Stimulated activated CD4-positive, alpha-beta T cell treated with anti-CD3 and anti-CD28 coated beads, Interleukin-12 subunit alpha, Interleukin-12 subunit beta, amount 100 ng/mL, for 48 hours (primary cell): ENCODE measurements around the gene DNAAF5.
"Not testable (repeated sequence)": the region's sequence is repeated elsewhere in the genome, so short reads cannot be mapped to it uniquely, and the experiment has no call there.

Experiments used
- DNase-seq, 3 donors: peaks; one replicate each; pipeline ENCODE4 v3.0.0-alpha.2; 2020; ENCODE audit warnings: low read depth in 2 of 3, low spot score in 1 of 3

The DNAAF5 gene

DNA sequence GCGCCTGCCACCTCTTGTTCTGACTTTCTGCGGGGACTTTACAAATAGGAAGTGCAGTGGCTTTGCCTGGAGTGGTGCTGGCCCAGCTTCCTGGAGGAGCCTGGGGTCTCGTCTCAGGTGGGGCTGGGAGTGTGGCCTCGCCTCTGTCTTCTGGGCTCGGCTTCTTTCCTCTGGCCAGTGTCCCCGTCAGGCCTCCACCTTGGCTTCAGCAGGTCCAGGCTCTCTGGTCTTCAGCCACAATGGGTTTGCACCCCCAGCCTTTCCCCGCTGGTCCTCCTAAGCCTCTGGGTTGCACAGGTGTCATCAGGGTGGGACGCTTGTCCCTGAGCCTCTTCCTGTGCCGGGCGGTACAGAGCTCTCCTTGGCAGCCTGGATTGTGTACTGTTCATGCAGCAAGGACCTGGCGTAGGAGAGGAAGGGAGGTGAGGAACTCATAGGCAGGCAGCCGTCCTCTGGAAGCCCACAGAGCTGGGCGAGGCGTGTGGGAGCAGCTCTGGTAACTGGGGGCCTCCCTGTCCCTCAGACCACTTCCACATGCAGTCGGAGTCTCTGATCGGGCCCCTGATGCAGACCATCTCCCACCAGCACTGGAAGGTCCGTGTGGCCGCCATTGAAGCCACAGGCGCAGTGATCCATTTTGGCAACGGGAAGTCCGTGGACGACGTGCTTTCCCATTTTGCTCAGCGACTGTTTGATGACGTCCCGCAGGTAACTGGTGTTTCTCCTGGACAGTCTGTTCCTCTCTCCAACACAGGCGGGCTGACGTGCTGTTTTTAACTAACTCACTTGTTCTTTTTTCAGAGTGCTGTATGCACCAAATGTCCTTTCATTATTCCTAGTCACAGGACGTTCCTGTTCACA is 2.9 kb downstream of the DNAAF5 start:
- no peak for DNase-seq

DNA sequence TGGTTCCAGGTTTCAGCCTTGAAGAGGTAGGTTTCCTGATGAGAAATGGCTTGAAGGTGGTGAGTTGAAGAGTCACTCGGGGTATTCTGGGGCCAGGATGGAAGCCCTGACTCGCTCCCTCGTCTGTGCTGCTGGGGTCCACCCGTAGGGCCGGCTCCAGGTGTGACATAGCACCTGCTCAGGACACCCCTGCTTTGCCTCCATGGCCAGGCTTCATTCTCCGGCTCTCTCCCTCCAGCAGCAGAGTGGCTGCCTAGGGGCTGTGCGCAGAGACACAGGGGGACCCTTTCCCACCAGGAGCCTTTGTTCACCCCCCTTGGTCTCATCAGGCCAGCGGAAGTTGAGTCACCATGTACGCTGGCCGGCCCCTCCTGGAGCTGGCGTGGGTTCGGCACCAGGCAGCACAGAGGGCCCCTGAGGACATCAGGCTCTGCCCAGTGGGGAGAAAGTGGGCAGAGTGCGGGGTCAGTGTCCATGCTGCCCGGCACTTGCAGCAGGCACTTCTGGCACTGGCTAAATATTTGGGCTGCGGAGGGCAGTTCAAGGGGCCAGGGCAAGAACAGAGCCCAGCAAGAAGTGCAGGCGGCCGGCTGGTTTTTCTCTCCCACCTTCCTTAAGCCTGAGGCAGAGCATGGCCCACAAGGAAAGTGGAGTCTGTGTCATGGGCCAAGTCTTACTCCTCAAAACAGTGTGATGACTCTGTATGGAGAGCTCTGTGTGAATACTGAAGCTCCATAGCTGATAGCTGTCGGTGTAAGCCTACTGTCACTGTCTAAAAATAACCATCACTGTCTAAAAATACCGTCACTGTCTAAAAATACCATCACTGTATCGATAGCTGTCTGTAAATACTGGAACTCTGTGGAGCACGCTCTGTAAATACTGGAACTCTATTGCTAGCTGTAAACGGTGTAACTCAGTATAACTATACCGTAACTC is 4.3 kb downstream of the DNAAF5 start:
- DNase-seq, result no peak

DNA sequence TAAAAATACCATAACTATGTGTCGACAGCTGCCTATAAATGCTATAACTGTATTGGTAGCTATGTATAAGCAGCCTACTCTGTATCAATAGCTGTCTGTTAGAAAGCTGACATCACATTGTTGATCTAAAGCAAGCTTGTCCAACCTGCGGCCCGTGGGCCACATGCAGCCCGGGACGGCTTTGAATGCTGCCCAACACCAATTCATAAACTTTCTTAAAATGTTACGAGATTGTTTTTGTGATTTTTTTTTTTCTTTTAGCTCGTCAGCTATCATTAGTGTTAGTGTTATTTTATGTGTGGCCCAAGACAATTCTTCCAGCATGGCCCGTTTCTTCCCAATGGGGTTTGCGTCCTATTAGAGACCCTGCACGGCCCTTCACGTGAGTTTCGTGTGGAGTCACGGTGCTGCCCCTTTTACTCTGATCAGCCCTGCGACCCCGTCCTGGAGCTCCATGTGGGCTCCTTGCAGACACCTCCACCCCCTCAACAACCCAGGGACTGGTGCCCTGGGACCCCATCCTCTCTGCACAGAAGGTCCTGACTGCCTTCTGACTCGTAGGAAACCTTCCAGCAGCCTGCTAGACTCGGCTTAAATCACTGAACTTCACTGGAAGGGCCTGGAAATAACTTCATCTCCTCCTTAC is 5.1 kb downstream of the DNAAF5 start:
- no peak for DNase-seq

DNA sequence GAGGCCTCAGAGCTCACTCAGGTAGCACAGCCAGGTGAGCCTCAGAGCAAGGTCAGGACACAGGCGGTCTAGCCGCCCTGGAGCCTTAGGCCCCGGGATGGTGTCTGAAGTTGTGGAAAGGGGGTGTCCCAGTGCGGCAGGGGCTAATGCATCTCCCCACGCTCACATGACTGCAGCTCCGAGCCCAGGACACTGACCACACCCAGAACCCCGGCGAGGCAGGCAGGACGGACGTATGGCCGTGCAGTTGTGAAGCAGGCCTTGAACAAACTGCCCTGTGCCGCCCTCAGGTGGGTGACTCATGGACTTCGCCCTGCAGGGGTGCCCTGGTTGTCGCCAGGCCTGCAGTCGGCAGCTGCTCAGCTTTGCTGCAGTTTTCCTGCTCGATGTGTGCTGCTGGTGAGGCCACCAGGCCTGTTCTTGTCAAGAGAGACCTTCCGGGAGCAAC is 5.6 kb downstream of the DNAAF5 start:
- no peak for DNase-seq

DNA sequence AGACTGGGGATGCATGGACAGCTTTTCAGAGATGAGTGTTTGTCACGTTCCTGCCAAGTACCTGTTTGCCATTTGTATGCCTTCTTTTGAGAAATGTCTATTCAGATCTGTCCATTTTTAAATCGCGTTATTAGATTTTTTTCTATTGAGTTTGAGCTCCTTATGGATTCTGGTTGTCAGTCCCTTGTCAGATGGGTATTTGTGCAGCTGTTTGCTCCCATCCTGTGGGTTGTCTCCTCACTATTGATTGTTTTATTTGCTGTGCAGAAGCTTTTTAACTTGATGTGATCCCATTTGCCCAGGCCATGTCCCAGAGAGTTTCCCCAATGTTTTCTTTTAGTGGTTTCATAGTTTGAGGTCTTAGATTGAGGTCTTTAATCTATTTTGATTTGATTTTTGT is 6.1 kb downstream of the DNAAF5 start:
- no peak for DNase-seq

DNA sequence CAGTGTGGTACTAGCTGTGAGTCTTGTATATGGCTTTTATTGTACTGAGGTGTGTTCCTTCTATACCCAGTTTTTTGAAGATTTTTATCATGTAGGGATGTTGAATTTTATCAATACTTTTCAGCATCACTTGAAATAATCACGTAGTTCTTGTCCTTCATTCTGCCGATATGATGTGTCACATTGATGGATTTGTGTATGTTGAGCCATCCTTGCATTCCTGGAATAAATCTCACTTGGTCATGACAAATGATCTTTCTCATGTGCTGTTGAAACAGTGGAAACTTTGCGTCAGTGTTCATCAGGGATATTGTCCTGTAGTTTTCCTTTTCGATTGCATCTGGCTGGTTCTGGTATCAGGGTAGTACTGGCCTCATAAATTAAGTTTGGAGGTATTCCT is 7.7 kb downstream of the DNAAF5 start:
- DNase-seq, result no peak

DNA sequence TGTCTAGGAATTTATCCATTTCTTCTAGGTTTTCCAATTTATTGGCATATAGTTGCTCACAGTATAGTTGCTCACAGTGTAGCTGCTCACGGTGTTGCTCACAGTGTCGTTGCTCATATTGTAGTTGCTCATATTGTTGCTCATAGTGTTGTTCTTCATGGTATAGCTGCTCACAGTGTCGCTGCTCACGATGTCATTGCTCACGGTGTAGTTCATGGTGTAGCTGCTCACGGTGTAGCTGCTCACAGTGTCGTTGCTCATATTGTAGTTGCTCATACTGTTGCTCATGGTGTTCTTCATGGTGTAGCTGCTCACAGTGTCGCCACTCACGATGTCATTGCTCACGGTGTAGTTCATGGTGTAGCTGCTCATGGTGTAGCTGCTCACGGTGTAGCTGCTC is 8.3 kb downstream of the DNAAF5 start:
- no peak for DNase-seq

DNA sequence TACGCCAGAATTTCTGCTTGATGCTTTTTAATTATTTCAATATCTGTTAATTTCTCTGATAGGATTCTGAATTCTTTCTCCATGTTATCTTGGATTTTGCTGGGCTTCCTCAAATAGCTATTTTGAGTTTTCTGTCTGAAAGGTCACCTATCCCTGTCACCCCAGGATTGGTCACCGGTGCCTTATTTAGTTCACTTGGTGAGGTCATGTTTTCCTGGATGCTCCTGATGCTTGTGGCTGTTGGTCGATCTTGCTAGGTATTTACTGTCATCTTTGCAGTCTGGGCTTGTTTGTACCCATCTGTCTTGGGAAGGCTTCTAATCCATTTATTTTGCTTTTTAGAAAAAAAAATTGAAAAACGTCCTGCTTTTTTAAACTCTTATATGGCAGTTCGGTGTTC is 11.7 kb downstream of the DNAAF5 start:
- no peak for DNase-seq

DNA sequence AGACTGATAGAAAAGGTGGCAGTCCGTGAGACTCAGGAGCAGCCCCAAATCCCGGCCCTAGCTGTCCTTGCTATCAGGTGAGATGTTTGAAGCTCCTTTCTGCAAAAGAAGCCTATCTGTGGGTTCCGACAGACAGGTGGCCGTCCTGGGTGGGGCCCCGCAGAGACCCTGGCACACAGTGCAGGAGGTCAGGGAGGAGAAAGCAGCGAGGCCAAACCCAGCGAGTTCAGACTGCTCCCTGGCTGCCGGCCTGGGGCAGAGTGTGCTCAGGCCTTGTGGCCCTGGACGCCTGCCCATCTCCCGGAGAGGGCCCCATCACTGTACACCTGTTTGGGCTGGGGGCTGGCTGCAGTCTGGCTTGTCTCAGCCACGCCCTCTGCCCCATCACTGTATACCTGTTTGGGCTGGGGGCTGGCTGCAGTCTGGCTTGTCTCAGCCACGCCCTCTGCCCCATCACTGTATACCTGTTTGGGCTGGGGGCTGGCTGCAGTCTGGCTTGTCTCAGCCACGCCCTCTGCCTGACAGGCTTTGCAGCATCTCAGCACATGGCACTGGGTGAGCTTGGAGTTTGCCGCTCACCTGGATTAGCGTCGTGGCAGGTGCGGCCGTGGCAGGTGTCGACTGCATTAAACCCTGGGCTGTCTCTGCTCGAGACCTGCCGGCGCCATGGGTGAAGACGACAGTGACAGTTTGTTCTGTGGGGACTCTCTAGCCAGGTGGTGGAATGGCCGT is 12.4 kb downstream of the DNAAF5 start:
- no peak for DNase-seq

DNA sequence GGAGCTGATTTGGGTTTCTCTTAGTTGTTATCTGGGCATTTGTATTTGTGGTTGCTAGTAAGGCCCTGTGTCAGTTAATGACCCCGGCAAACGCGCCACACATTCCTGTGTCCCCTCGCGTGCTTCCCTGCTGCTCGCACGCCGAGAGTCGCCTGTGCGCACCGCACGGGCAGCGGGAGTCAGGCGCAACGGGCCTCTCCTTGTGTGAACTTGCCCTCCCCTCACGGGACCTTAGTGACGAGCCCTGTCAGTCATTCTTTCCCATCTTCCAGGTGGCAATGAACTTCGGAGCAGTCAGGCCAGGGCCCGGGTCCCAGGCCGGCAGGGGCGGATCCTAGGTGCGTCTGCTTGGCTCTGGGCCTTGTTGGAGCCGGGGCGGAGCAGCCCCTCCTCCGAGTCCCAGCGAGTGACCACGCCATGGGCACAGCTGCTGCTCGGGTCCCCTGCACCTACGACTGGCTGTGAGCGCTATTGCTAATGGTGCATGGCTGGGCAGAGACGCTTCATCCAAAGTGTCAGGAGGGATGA is 13.0 kb downstream of the DNAAF5 start:
- no peak for DNase-seq

DNA sequence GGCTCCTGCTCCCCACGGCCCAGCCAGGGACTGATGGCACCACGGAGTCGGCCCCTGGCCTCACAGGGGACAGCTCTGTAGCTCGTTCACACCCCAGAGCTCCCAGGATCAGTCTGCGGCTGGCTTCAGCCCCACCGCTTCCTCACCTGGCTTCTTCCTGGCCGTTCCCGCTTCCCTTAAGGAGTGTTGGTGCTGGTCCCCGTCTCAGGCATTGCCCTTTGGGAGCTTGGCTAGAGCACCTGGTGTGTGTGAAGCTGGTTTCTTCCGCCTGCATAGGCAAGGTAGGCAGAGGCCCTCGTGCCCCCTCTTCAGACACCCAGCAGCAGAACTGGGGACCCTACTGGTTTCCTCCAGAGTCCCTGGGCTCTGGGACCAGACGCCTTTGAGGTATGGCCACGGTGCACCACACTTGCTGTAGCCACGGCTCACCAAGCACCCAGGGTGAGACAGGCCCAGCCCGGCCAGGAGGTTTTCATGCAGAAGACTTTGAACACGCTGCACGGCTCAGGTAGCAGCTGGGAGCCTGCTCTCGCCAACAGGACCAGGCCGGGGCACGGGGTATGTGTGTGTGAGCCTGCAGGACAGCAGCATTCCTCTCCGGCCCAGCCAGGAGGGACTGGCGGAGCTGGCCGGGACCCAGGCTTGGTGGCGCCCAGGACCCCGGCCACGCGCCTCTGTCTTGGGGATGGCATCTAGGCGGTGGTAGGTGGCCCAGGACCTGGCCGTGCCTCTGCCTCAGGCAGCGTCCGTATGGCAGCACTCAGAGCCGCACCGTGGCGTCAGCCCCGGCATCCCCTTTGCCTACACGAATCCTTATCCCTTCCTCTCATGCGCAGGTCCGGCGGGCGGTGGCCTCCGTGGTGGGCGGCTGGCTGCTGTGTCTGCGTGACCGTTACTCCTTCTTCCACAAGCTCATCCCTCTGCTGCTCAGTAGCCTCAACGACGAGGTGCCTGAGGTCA is 13.8 kb downstream of the DNAAF5 start:
- DNase-seq, result no peak

DNA sequence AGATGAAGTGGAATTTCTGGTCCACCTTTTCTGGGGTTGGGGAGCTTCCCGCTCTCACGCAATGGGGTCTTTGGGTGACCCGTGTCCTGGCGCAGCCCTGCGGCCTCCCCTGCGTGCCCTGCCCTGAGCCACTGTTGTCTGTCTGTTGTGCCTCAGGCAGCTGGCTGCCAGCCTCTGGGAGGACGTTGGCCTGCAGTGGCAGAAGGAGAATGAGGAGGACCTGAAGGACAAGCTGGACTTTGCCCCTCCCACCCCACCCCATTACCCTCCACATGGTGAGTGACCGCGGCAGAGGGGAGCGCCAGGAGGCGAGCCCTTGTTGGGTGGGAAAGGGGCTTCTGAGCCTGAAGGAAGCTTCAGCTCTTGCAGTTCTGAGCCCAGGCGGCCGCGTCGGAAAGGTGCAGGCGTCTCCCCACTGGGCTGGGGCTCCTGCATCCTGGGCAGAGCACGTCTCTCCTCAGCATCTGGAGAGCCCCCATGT is 14.7 kb downstream of the DNAAF5 start:
- DNase-seq, result no peak

DNA sequence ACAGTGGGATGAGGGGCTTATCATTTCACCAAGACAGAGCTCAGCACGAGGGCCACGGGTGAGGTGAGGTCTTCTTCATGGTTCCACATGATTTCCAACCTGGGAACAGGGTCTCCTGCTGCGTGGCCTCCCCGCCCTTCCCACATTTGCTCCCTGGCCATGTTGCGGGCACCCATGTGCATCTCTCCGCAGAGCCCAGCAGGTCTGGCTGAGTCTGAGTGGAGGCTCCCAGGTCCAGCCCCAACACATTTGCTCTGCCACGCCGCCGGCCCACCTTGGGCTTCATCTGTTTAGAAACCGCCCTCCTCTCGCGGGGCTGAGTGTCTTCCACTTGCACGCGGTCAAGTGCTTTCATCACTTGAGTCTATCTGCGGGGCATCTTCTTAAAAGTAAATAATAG is 15.4 kb downstream of the DNAAF5 start:
- no peak for DNase-seq

DNA sequence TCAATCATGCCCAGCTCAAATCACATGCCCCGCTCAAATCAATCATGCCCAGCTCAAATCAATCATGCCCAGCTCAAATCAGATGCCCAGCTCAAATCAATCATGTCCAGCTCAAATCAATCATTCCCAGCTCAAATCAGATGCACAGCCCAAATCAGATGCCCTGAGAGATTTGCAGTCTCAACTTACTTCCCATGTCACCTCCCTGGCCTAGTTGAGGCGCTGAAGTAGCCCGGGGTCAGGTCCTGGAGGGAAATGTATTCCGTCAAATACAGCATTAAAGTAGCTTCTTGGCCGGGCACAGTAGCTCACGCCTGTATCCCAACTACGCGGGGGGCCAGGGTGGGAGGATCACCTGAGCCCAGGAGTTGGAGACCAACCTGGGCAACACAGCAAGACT is 16.3 kb downstream of the DNAAF5 start:
- no peak for DNase-seq

DNA sequence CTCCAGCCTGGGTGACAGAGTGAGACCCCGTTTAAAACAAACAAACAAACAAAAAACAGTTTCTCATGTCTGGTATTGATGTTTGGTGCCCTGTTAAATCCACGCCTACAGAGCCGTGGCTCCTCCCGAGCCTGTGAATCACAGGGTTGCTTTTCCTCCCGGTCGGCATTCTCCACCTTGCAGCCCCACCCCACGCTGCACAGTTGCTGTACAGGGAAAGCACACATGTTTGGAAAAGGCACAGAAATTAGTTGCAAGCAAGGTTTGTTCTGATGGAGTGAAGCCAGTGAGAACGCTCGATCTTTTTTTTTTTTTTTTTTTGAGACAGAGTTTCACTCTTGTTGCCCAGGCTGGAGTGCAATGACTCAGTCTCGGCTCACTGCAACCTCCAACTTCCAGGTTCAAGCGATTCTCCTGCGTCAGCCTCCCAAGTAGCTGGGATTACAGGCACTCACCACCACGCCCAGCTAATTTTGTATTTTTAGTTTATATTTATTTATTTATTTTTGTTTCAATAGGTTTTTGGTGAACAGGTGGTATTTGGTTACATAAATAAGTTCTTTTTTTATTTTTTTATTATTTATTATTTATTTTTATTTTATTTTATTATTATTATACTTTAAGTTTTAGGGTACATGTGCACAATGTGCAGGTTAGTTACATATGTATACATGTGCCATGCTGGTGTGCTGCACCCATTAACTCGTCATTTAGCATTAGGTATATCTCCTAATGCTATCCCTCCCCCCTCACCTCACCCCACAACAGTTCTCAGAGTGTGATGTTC is 17.0 kb downstream of the DNAAF5 start:
- not testable (repeated sequence) for DNase-seq

DNA sequence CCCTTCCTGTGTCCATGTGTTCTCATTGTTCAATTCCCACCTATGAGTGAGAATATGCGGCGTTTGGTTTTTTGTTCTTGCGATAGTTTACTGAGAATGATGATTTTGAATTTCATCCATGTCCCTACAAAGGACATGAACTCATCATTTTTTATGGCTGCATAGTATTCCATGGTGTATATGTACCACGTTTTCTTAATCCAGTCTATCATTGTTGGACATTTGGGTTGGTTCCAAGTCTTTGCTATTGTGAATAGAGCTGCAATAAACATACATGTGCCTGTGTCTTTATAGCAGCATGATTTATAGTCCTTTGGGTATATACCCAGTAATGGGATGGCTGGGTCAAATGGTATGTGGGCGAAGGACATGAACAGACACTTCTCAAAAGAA is 17.6 kb downstream of the DNAAF5 start:
- not testable (repeated sequence) for DNase-seq

DNA sequence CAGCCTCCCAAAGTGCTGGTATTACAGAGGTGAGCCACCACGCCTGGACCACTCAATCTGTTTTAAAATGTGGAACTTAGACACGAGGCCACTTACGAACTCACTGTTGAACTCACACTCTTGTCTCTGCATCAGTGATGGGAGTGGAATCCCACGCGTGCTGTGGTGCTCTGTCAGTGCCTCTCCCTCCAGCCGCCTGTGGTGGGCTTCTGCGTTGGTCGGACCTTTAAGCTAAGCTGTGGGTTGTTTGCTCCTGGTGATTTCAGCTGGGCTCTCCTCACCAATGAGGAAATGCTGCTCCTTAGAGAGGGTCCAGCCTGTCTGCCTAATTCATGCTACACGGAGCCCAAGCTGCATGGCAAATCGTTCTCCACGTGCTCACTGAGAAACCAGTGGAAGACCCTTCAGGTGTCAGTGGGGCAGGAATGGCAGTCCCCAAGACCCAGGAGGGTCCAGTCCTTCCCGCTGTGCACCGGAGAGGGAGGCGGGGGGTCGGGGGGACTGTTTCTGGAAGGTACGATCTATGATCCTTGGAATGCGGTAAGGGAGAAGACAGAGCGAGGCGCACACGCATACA is 18.4 kb downstream of the DNAAF5 start:
- DNase-seq, result no peak

DNA sequence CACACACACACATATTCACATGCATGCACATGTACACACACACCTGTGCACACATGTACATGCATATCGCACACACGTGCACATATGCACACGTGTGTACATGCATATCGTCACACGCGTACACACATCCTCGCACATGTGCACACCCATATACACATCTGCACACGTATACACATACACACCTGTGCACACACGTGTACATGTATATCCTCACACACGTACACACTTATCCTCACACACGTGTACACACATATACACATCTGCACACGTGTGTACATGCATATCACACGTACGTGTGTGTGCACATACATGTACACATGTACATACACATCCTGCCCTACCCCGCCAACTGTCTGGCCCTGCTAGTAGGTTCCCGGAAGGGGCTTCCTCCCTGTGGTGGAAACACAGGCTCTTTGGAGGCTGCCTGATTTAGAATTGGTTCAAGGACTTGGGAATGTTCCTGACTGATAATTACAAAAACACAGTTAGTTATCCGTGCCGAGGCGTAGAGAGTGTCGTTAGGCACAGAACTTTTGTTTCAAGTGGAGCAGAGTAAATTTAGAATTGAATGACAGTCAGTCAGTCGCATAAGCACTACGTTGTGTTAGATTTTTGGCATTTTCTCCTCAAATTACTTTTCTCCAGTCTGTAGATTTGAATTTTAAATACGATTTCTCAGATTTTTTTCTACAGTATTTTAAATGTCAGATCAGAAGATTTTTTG is 19.1 kb downstream of the DNAAF5 start:
- no peak for DNase-seq
